DND-41 (cell line): ENCODE data around the gene DACH1.
"Not testable (repeated sequence)": the region's sequence is repeated elsewhere in the genome, so short reads cannot be mapped to it uniquely, and the experiment has no call there.

Experiments
- ATAC-seq: fragments of 200-7000 bp; cut with Tn5 transposase; 3 replicates; pipeline ENCODE4 v1.9.1; 2021; ENCODE audit warnings: low read depth; ENCODE audit not compliant: insufficient read depth
- DNase-seq: peaks from one replicate; pipeline ENCODE4 v3.0.0-alpha.2; 2020
- H2AFZ ChIP-seq: 2 replicates; pipeline ENCODE4 v1.6.0; 2012; ENCODE audit warnings: low read depth, low read length
- H3K27ac ChIP-seq: 2 replicates; pipeline ENCODE4 v1.5.1; 2012; ENCODE audit warnings: low read length, inconsistent platforms
- H3K27me3 ChIP-seq: fragments of 200-600 bp; sonication (generic); 2 replicates; pipeline ENCODE4 v1.6.0; 2012; ENCODE audit warnings: low read length, mild to moderate bottlenecking, inconsistent platforms; ENCODE audit not compliant: insufficient read depth, poor library complexity
- H3K36me3 ChIP-seq: 2 replicates; pipeline ENCODE4 v1.5.1; 2012; ENCODE audit warnings: low read length, inconsistent platforms; ENCODE audit not compliant: insufficient read depth
- H3K4me1 ChIP-seq: 2 replicates; pipeline ENCODE4 v1.5.1; 2012; ENCODE audit warnings: mild to moderate bottlenecking, low read length; ENCODE audit not compliant: insufficient read depth
- H3K4me2 ChIP-seq: 2 replicates; pipeline ENCODE4 v1.6.0; 2012; ENCODE audit warnings: mild to moderate bottlenecking, moderate library complexity, low read length, inconsistent platforms; ENCODE audit not compliant: insufficient read depth
- H3K4me3 ChIP-seq, 2 experiments: fragments of 200-600 bp in 1 of 2; shearing (Covaris generic) in 1 of 2; 2 replicates each; pipeline ENCODE4 v1.5.1; 2012 to 2016; ENCODE audit warnings: inconsistent platforms in 2 of 2, low read length in 2 of 2, mild to moderate bottlenecking in 2 of 2, low read depth in 1 of 2, moderate library complexity in 1 of 2
- H3K79me2 ChIP-seq: 2 replicates; pipeline ENCODE4 v1.6.0; 2012; ENCODE audit warnings: low read length, inconsistent platforms; ENCODE audit not compliant: insufficient read depth
- H3K9ac ChIP-seq: 2 replicates; pipeline ENCODE4 v1.6.0; 2012; ENCODE audit warnings: low read depth, mild to moderate bottlenecking, inconsistent platforms, low read length, moderate library complexity
- H3K9me3 ChIP-seq: 2 replicates; pipeline ENCODE4 v1.5.1; 2012; ENCODE audit warnings: low read length, moderate library complexity, mild to moderate bottlenecking, inconsistent platforms; ENCODE audit not compliant: insufficient read depth, severe bottlenecking
- H4K20me1 ChIP-seq: 2 replicates; pipeline ENCODE4 v1.6.0; 2012; ENCODE audit warnings: low read length; ENCODE audit not compliant: insufficient read depth
- CTCF ChIP-seq: IDR thresholded peaks from 2 replicates; pipeline ENCODE4 v1.5.1; 2012; ENCODE audit warnings: borderline replicate concordance, low read length, moderate library complexity, mild to moderate bottlenecking; ENCODE audit not compliant: poor library complexity, severe bottlenecking; ENCODE audit errors: extremely low read depth
- EZH2 ChIP-seq: IDR thresholded peaks from 3 replicates; pipeline ENCODE4 v1.6.1; 2012; ENCODE audit warnings: borderline replicate concordance, low read depth, mild to moderate bottlenecking, moderate library complexity, low read length, inconsistent platforms; ENCODE audit not compliant: severe bottlenecking

The DACH1 gene

GRCh38 chr13:71851498-71852409 is 15.2 kb downstream of the DACH1 start:
- DNase-seq (no peak), ATAC-seq (no peak)
- no peaks in the 10 kb centered on the region for H3K9me3 ChIP-seq
- no peaks in the 10 kb centered on the region for H4K20me1 ChIP-seq
- no peak overlapping the region for H3K27ac ChIP-seq
- no peaks in the 10 kb centered on the region for H3K4me1 ChIP-seq
- TF ChIP-seq EZH2 (no peak), CTCF (no peak)
- H3K79me2 ChIP-seq = no peaks in the 10 kb centered on the region
- H3K4me2 ChIP-seq = no peak overlapping the region
- H2AFZ ChIP-seq = no peak overlapping the region
- no peaks in the 10 kb centered on the region for H3K36me3 ChIP-seq
- H3K27me3 ChIP-seq = no peaks in the 10 kb centered on the region
- no peak overlapping the region for H3K4me3 ChIP-seq
- no peak overlapping the region for H3K9ac ChIP-seq

- H3K4me2 ChIP-seq = no peak overlapping the region
- H3K79me2 ChIP-seq = no peaks in the 10 kb centered on the region
- DNase-seq = no peak
- no peak overlapping the region for H3K9ac ChIP-seq
- H3K9me3 ChIP-seq = no peaks in the 10 kb centered on the region
- no peaks in the 10 kb centered on the region for H3K36me3 ChIP-seq
- H3K4me3 ChIP-seq = no peak overlapping the region
- ATAC-seq = no peak
- H3K27ac ChIP-seq = no peak overlapping the region
- H3K4me1 ChIP-seq = no peaks in the 10 kb centered on the region
- TF ChIP-seq CTCF (no peak), EZH2 (no peak)
- no peak overlapping the region for H2AFZ ChIP-seq
- H3K27me3 ChIP-seq = no peaks in the 10 kb centered on the region
- H4K20me1 ChIP-seq = no peaks in the 10 kb centered on the region
Observed at GRCh38 chr13:71842003-71842402, 25.0 kb downstream of the DACH1 start.

- H3K79me2 ChIP-seq = no peaks in the 10 kb centered on the region
- no peak overlapping the region for H3K9ac ChIP-seq
- TF ChIP-seq EZH2 (no peak), CTCF (no peak)
- H3K4me3 ChIP-seq = no peak overlapping the region
- H3K4me2 ChIP-seq = no peak overlapping the region
- H3K9me3 ChIP-seq = no peaks in the 10 kb centered on the region
- DNase-seq (no peak), ATAC-seq (no peak)
- no peak overlapping the region for H2AFZ ChIP-seq
- H3K27me3 ChIP-seq = no peaks in the 10 kb centered on the region
- no peaks in the 10 kb centered on the region for H3K36me3 ChIP-seq
- no peaks in the 10 kb centered on the region for H3K4me1 ChIP-seq
- no peak overlapping the region for H3K27ac ChIP-seq
- H4K20me1 ChIP-seq = no peaks in the 10 kb centered on the region
Observed at GRCh38 chr13:71838842-71839241, 28.2 kb downstream of the DACH1 start.

- DNase-seq, H3K9ac ChIP-seq, H3K27ac ChIP-seq, H2AFZ ChIP-seq, H3K4me3 ChIP-seq, H3K4me2 ChIP-seq, H3K27me3 ChIP-seq, H4K20me1 ChIP-seq, ATAC-seq, H3K4me1 ChIP-seq, H3K9me3 ChIP-seq, H3K36me3 ChIP-seq, H3K79me2 ChIP-seq: not testable (repeated sequence)
Observed at GRCh38 chr13:71837582-71837981, 29.4 kb downstream of the DACH1 start.
